CD4-positive, alpha-beta memory T cell (primary cell): ENCODE measurements around the gene TOM1L1. TPM values are rescaled to one million over a fixed set of nuclear protein-coding genes. Genes with fewer than 3 reads are reported as not detected.

Experiments used
- CTCF ChIA-PET: fragments of 350-600 bp; sonication (Branson Sonifier 250); formaldehyde crosslinking; loops from one replicate; lab custom pipeline; 2021; ENCODE audit warnings: inconsistent platforms; ENCODE audit not compliant: partially characterized antibody; lab: Charles Lee
- POLR2A ChIA-PET: fragments of 350-600 bp; sonication (Branson Sonifier 250); formaldehyde crosslinking; loops from one replicate; lab custom pipeline; 2021; ENCODE audit not compliant: partially characterized antibody; lab: Charles Lee
- DNase-seq, 5 donors: peaks; one replicate each; pipeline versions ENCODE4 v3.0.0 to v3.0.0-alpha.2; 2020 to 2022; ENCODE audit warnings: mixed read lengths in 1 of 5
- H3K27ac ChIP-seq: one replicate; pipeline ENCODE4 v1.7.0; 2013; ENCODE audit warnings: low read depth, low read length
- H3K27me3 ChIP-seq: 2 replicates; pipeline ENCODE4 v1.7.0; 2013; ENCODE audit warnings: mild to moderate bottlenecking, low read length, moderate library complexity; ENCODE audit not compliant: insufficient read depth
- H3K36me3 ChIP-seq: 2 replicates; pipeline ENCODE4 v1.7.0; 2013; ENCODE audit warnings: mild to moderate bottlenecking, low read length, moderate library complexity; ENCODE audit not compliant: insufficient read depth
- H3K4me1 ChIP-seq: 2 replicates; pipeline ENCODE4 v1.7.0; 2013; ENCODE audit warnings: mild to moderate bottlenecking, low read length, moderate library complexity; ENCODE audit not compliant: insufficient read depth
- H3K4me3 ChIP-seq, 2 donors: one replicate each; pipeline ENCODE4 v1.7.0; 2013; ENCODE audit warnings: low read length in 2 of 2, mild to moderate bottlenecking in 1 of 2
- H3K9me3 ChIP-seq, 2 donors: one replicate each; pipeline ENCODE4 v1.7.0; 2013; ENCODE audit warnings: low read length in 2 of 2, control low read depth in 1 of 2; ENCODE audit not compliant: control insufficient read depth in 1 of 2
- H3K27ac Mint-ChIP-seq, 7 donors: one replicate each; pipeline ENCODE4 v1.8.0; 2020 to 2021; ENCODE audit warnings: mixed read lengths in 7 of 7, mild to moderate bottlenecking in 6 of 7, inconsistent platforms in 3 of 7, moderate library complexity in 3 of 7
- H3K27me3 Mint-ChIP-seq, 2 donors: one replicate each; pipeline ENCODE4 v1.8.0; 2020 to 2021; ENCODE audit warnings: mixed read lengths in 2 of 2
- H3K36me3 Mint-ChIP-seq, 2 donors: one replicate each; pipeline ENCODE4 v1.8.0; 2020 to 2021; ENCODE audit warnings: mixed read lengths in 2 of 2, inconsistent platforms in 1 of 2, mild to moderate bottlenecking in 1 of 2
- H3K4me1 Mint-ChIP-seq, 4 donors: one replicate each; pipeline ENCODE4 v1.8.0; 2020 to 2021; ENCODE audit warnings: mixed read lengths in 4 of 4, mild to moderate bottlenecking in 1 of 4
- H3K4me3 Mint-ChIP-seq, 8 donors: one replicate each; pipeline ENCODE4 v1.8.0; 2020 to 2021; ENCODE audit warnings: mixed read lengths in 8 of 8, mild to moderate bottlenecking in 7 of 8, moderate library complexity in 6 of 8, inconsistent platforms in 3 of 8
- H3K9me3 Mint-ChIP-seq, 8 donors: one replicate each; pipeline ENCODE4 v1.8.0; 2020 to 2021; ENCODE audit warnings: mixed read lengths in 8 of 8, mild to moderate bottlenecking in 5 of 8, inconsistent platforms in 3 of 8, moderate library complexity in 1 of 8
- intact Hi-C: fragments of 100-400 bp; cut with micrococcal nuclease; formaldehyde crosslinking; loops from one replicate; pipeline ENCODE4 v1.15.1; 2023
- polyA plus RNA-seq, 2 donors: library from polyadenylated mRNA; unstranded; fragments of 300-500 nt; fragmentation: Illumina TruSeq; gene quantifications; one replicate each; pipeline ENCODE4 v1.2.3, GENCODE V29; 2021
- total RNA-seq, 2 experiments: library from RNA; stranded (reverse); gene quantifications; one replicate each; pipeline ENCODE4 v1.2.3, GENCODE V29; 2021

Gene TOM1L1, protein sequence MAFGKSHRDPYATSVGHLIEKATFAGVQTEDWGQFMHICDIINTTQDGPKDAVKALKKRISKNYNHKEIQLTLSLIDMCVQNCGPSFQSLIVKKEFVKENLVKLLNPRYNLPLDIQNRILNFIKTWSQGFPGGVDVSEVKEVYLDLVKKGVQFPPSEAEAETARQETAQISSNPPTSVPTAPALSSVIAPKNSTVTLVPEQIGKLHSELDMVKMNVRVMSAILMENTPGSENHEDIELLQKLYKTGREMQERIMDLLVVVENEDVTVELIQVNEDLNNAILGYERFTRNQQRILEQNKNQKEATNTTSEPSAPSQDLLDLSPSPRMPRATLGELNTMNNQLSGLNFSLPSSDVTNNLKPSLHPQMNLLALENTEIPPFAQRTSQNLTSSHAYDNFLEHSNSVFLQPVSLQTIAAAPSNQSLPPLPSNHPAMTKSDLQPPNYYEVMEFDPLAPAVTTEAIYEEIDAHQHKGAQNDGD
- under 1 TPM in 1 of 2 experiments, not detected in 1; 0.53 TPM for total RNA-seq
- polyA plus RNA-seq, result under 1 TPM in 1 of 2 donors, not detected in 1; 0.48 TPM

DNA sequence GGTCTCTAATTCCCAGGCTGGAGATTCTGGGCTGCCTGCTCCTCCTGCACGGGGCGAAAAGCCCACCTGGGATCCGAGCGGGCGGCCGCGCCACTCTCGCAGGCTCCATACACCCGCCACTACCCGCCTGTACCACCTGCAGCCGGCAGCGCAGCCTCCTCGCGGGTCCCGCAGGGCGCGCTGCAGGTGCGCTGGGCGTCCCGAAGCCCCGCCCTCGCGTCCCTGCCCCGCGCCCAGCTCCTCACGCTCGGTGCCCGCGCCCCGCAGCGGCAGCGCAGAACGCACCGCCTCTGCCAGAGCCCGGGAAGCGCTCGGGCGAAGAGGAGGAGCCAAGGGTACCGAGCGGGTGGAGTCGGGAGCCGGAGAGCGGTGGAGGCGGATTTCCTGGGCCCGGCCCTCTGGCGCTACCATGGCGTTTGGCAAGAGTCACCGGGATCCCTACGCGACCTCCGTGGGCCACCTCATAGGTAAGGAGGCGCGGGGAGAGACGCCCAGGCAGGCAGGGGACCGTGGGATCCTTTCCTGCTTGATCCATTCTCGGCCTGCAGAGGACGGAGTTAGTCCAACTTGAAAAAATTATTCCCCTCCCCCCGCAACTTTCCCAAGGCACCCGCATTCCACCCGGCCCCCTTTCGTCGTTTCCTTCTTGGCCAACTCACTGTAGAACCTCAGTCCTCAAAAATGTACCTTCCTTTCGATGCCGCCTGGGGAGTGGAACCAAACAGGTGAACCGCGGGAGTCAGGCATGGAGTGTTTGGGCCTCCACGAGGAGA, at the start of gene TOM1L1:
Gene TOM1L1 (plus strand): TSS at position 396 of the 773 bp plus-strand sequence. CDS start 14 bp downstream, at position 410.
- peaks cover 7% of the 10 kb centered on the region for H3K4me1 ChIP-seq
- ChIA-PET CTCF (no interaction called here), POLR2A (no interaction called here)
- DNase-seq, result peak in 4 of 5 donors; percentile 9 to 24 (median 15)
- H3K27ac ChIP-seq, result no peak within 1 kb of the TSS
- no peaks in the 10 kb centered on the region for H3K36me3 Mint-ChIP-seq
- H3K27ac Mint-ChIP-seq, result peak within 1 kb of the TSS in 1 of 7 donors; percentile 36
- peak within 1 kb of the TSS; percentile 49 to 71 (median 56) for H3K4me3 Mint-ChIP-seq
- peaks cover 22 to 25% of the 10 kb centered on the region in 2 donors for H3K27me3 Mint-ChIP-seq
- H3K36me3 ChIP-seq, result no peaks in the 10 kb centered on the region
- H3K9me3 Mint-ChIP-seq, result no peaks in the 10 kb centered on the region
- no peaks in the 10 kb centered on the region for H3K9me3 ChIP-seq
- H3K4me1 Mint-ChIP-seq, result peaks cover 9 to 17% (median 12%) of the 10 kb centered on the region in 4 donors
- H3K4me3 ChIP-seq, result peak within 1 kb of the TSS in 1 of 2 donors; percentile 2
- no peaks in the 10 kb centered on the region for H3K27me3 ChIP-seq
- intact Hi-C loops, result no loop called here

DNA sequence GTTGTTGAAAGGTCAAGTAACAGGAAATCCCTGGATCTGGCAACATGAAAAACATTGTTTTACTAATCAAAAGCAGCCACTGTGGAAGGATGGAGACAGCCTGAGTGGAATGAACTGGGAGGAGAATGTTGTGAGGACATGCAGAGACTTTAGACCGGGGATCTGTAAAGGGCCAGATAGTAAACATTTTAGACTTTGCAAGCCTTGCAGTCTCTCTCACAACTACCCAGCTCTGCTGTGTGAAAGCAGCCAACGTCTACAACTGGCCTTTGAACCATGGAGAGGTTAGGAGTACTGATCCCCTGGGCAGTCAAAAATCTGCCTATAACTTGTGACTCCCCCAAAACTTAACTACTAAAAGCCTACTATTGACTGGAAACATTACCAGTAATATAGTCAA, 41.5 kb upstream of the TOM1L1 start:
- Histone ChIP-seq H3K4me1 (no peaks in the 10 kb centered on the region), H3K36me3 (no peaks in the 10 kb centered on the region), H3K27ac (no peak overlapping the region), H3K4me3 (no peak overlapping the region), H3K9me3 (no peaks in the 10 kb centered on the region), H3K27me3 (no peaks in the 10 kb centered on the region)
- CTCF ChIA-PET, result no interaction called here
- intact Hi-C loops, result no loop called here
- no peak for DNase-seq
- peaks cover 0 to 2% (median 0%) of the 10 kb centered on the region in 8 donors for H3K9me3 Mint-ChIP-seq
- peaks cover 3 to 4% of the 10 kb centered on the region in 2 donors for H3K27me3 Mint-ChIP-seq
- no peaks in the 10 kb centered on the region for H3K4me1 Mint-ChIP-seq
- H3K36me3 Mint-ChIP-seq, result no peaks in the 10 kb centered on the region
- H3K4me3 Mint-ChIP-seq, result no peak overlapping the region
- no peak overlapping the region for H3K27ac Mint-ChIP-seq
- POLR2A ChIA-PET, result no interaction called here

DNA sequence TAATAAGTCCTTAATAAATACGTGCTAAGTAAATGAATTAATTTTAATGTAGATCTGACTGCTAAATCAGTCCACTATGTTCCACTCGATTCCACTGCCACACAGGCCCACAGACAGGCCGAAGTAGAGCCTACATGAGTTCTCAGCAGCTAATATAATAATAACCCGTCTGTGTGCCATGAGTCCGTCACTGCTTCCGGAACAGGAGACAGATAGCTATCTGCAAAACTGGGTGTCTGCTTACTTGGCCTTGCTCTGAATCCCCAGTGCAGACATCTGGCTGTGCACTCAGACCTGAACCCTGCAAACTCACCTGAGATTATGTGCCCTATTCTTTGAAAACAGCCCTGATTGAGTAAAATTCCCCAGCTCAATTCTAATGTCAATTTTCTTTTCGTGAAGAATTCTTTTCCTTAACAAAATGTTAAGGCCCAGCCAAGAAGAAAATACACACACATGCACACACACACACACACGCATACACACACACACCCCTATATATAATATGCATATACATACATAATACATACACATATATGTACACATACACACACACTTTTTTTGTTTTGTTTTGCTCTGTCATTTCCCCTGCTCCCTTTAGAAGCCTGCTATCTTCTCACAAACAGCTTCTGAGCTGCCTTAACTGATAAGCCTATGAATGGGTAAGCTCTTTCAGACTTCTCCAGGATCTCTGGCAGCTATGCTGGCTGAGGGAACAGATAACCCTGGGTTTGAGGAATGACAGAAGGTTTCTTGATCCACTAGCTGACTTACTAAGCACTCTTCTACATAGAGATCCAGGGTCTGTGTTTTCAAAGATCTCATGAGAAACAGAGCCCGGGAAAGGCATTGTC, 39.8 kb upstream of the TOM1L1 start:
- no peak overlapping the region for H3K4me3 ChIP-seq
- CTCF ChIA-PET, result no interaction called here

DNA sequence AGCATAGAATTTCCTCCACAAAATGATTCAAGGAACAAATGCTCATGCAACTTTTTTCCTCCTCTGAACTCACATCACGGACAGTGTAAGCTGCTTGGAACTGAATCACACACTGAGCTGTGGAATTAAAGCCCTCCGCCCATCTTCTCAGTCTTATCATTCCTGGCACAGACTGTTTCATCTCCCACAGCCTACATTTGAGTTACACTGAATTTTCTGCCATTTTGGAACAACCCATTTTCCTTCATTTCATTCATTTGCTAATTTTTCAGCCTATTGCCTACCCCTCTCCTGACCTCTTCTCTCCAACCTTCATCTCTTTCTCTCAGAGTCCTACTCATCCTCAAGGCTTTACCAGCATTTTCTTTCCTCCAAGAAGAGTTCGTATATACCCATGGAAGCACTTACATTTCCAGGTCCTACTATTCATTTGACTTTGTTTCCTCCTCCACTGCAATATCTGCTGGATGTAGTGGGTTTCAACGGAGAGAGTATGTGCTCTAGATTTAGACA, 39.1 kb upstream of the TOM1L1 start:
- DNase-seq, result no peak
- Histone ChIP-seq H3K4me3 (no peak overlapping the region), H3K36me3 (no peaks in the 10 kb centered on the region), H3K4me1 (no peaks in the 10 kb centered on the region), H3K27me3 (no peaks in the 10 kb centered on the region), H3K27ac (no peak overlapping the region), H3K9me3 (no peaks in the 10 kb centered on the region)
- Mint-ChIP-seq H3K27me3 (peaks cover 3 to 6% of the 10 kb centered on the region in 2 donors), H3K9me3 (peaks cover 0 to 2% (median 0%) of the 10 kb centered on the region in 8 donors), H3K36me3 (no peaks in the 10 kb centered on the region), H3K4me1 (no peaks in the 10 kb centered on the region), H3K4me3 (no peak overlapping the region), H3K27ac (no peak overlapping the region)
- intact Hi-C loops, result no loop called here
- ChIA-PET CTCF (no interaction called here), POLR2A (no interaction called here)

More for the DNA sequence above, 39.8 kb upstream of the TOM1L1 start:
- Histone ChIP-seq H3K4me1 (no peaks in the 10 kb centered on the region), H3K27ac (no peak overlapping the region), H3K36me3 (no peaks in the 10 kb centered on the region), H3K9me3 (no peaks in the 10 kb centered on the region), H3K27me3 (no peaks in the 10 kb centered on the region)
- no peak overlapping the region for H3K27ac Mint-ChIP-seq
- DNase-seq, result no peak
- peaks cover 3 to 6% of the 10 kb centered on the region in 2 donors for H3K27me3 Mint-ChIP-seq
- intact Hi-C loops, result no loop called here
- POLR2A ChIA-PET, result no interaction called here
- H3K4me3 Mint-ChIP-seq, result no peak overlapping the region
- H3K4me1 Mint-ChIP-seq, result no peaks in the 10 kb centered on the region
- peaks cover 0 to 2% (median 0%) of the 10 kb centered on the region in 8 donors for H3K9me3 Mint-ChIP-seq
- no peaks in the 10 kb centered on the region for H3K36me3 Mint-ChIP-seq

DNA sequence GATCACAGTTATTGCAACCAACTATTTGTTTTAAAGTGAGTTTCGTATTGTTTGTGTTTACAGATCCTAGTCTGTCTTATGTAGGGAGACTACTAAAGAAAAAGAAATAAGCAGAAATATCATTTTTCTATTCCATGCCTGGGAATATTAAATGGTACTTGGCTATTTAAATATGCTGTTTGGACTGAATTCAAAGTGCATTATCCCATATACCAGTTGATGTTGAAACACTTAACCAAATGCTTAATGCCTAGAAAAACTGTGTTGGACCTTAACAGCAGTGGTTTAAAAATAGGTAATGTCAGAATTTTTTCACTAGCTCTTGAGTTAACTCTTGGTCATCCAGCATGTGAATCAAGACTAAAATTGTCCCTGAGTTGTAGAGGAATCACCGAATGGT, 37.5 kb upstream of the TOM1L1 start:
- Histone ChIP-seq H3K9me3 (no peaks in the 10 kb centered on the region), H3K4me3 (no peak overlapping the region), H3K27ac (no peak overlapping the region), H3K36me3 (no peaks in the 10 kb centered on the region), H3K27me3 (no peaks in the 10 kb centered on the region), H3K4me1 (no peaks in the 10 kb centered on the region)
- Mint-ChIP-seq H3K27me3 (peaks cover 3 to 4% of the 10 kb centered on the region in 2 donors), H3K36me3 (no peaks in the 10 kb centered on the region), H3K9me3 (peaks cover 0 to 2% (median 0%) of the 10 kb centered on the region in 8 donors), H3K27ac (no peak overlapping the region), H3K4me3 (no peak overlapping the region), H3K4me1 (no peaks in the 10 kb centered on the region)
- intact Hi-C loops, result no loop called here
- ChIA-PET POLR2A (no interaction called here), CTCF (no interaction called here)
- no peak for DNase-seq

DNA sequence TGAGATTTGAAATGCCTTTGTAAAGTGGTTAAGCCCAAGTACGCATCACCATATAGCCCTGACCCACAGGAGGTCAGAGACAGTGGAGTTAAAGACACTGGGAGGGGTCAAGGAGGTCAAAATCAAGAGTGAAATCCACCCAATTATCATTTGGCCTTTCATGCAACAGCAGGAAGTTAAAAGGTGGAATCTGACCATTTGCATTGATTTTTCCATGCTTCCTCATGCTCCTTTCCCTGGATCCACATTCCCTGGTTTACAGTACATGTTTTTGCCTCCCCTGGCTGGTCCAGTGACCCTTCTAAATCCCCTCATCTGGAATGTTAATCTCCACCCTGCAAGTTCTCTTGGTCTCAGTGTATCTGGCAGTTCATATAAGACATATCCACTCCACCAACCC, 36.6 kb upstream of the TOM1L1 start:
- ChIA-PET POLR2A (no interaction called here), CTCF (no interaction called here)
- Histone ChIP-seq H3K27me3 (no peaks in the 10 kb centered on the region), H3K9me3 (no peaks in the 10 kb centered on the region), H3K27ac (no peak overlapping the region), H3K4me1 (no peaks in the 10 kb centered on the region), H3K36me3 (no peaks in the 10 kb centered on the region), H3K4me3 (no peak overlapping the region)
- Mint-ChIP-seq H3K36me3 (no peaks in the 10 kb centered on the region), H3K27me3 (peaks cover 4 to 5% of the 10 kb centered on the region in 2 donors), H3K27ac (no peak overlapping the region), H3K4me3 (no peak overlapping the region), H3K9me3 (peaks cover 0 to 2% (median 0%) of the 10 kb centered on the region in 8 donors), H3K4me1 (no peaks in the 10 kb centered on the region)
- intact Hi-C loops, result no loop called here
- DNase-seq, result no peak
